HG03280 (cell line): ENCODE measurements around the gene RAB4A.
"Not testable (repeated sequence)": the region's sequence is repeated elsewhere in the genome, so short reads cannot be mapped to it uniquely, and the experiment has no call there.

ENCODE experiments used
- ATAC-seq: cut with Tn5 transposase; IDR thresholded peaks from one replicate; pipeline ENCODE4 v1.9.1; 2021; ENCODE audit warnings: mild to moderate bottlenecking, moderate library complexity; ENCODE audit not compliant: unreplicated experiment

The RAB4A gene

GRCh38 chr1:229271448-229272159 lies 693 bp downstream of the RAB4A start:
- peak; percentile 32 for ATAC-seq

- no peak for ATAC-seq
These were observed 1.6 kb downstream of the RAB4A start for GRCh38 chr1:229272164-229273158.

GRCh38 chr1:229273507-229274232 lies 2.8 kb downstream of the RAB4A start:
- ATAC-seq: no peak

- no peak for ATAC-seq
These were observed 4.1 kb downstream of the RAB4A start for GRCh38 chr1:229275005-229275404.

- no peak for ATAC-seq
These were observed 7.3 kb downstream of the RAB4A start for GRCh38 chr1:229278120-229278741.

GRCh38 chr1:229279242-229279641 lies 8.3 kb downstream of the RAB4A start:
- ATAC-seq: no peak

DNA sequence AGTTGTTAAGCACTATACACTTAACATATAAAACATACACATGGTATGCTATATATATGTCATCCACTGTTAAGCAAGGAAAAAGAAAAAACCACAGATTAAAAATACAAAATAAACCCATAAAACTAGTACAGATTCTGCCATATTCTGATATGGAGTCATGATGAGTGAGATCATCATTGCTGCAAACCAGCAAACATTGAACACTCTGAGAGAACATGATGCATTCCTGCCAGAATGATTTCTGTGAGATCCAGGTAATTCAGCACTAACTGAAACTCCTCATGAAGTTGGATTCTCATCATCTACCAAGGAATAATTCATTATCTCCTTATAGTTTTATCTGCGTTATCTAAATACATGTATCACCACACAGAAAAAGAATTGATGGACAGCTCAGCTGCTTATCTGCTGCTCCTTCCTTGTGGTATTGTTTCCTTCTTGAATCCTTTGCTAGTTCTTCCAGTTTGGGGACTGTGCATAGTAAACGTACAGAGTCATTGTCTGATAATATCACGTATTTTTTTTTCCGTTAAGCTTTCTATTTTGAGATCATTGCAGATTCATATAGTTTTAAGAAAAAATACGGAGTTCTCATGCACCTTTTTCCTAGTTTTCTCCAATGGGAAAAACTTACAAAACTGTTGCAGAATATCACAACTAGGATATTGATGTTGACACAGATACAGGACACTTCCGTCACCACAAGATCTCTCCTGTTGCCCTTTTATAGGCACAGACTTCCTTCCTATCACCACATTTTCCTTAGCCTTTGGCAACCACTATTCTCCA lies 9.3 kb downstream of the RAB4A start:
- no peak for ATAC-seq

- no peak for ATAC-seq
These were observed 10.0 kb downstream of the RAB4A start for GRCh38 chr1:229280921-229281320.

DNA sequence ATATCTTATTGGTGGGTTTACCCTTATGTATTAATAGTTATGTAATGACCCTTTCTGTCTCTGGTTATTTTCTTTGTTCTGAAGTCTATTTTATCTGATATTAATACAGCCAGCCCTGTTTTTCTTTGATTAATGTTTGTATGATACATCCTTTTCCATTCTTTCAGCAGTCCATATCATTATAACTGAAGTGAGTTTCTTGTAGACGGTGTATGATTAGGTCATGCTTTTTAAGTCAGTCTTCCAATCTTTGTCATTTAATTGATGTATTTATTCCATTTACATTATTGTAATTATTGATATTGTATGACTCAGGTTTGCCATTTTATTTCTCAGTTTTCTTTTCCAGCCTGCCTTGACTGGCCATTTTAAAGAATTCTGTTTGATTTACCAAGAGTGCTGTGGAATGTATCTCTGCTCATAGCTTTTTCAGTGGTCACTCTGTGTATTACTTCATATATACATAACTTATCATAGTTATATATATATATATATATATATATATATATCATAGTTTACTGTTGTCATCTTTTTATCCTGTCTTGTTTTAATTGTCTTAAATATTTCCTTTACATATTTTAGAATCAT lies 10.5 kb downstream of the RAB4A start:
- ATAC-seq: no peak

GRCh38 chr1:229282295-229282823 lies 11.4 kb downstream of the RAB4A start:
- ATAC-seq: no peak

GRCh38 chr1:229283183-229283611 lies 12.3 kb downstream of the RAB4A start:
- ATAC-seq: no peak

GRCh38 chr1:229284887-229285286 lies 14.0 kb downstream of the RAB4A start:
- no peak for ATAC-seq

GRCh38 chr1:229285440-229285839 lies 14.5 kb downstream of the RAB4A start:
- no peak for ATAC-seq

DNA sequence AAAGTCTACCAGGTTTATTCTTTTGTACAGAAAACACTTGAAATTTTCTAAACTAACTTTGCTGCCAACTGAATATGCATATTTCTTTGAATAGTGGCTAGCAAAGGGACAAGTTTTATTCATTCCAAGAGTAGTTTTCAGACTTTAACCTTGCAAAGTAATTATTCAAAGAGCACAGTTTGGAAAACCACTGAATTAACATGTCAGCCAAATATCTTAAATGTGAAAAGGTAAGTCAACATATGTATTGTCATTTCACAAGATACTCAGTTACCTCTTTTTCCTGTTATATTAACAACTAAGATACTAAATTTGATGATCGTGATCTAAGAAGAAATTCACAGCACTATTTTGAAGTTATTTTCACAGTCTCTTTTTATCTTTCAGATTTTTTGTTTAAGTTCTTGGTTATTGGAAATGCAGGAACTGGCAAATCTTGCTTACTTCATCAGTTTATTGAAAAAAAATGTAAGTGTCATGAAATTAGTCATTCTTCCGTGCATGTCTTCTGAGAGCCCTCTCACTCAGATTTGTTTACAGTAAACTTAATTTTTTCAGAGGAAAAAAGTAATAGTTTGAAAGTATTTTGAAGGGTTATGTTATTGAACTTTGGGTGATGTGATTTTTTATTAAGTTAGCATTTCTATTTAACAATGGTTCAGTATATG lies 15.3 kb downstream of the RAB4A start:
- no peak for ATAC-seq

- no peak for ATAC-seq
These were observed 16.4 kb downstream of the RAB4A start for GRCh38 chr1:229287267-229287666.

GRCh38 chr1:229288516-229288915 lies 17.6 kb downstream of the RAB4A start:
- no peak for ATAC-seq

DNA sequence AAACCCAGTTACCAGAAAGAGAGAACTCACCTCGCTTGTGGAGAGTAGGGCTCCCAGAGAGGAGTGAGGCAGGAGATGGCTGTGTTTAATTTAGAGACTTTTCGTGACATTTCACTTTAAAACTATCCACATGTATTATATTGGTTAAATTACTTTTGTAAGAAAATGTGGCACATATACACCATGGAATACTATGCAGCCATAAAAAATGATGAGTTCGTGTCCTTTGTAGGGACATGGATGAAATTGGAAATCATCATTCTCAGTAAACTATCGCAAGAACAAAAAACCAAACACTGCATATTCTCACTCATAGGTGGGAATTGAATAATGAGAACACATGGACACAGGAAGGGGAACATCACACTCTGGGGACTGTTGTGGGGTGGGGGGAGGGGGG lies 20.8 kb downstream of the RAB4A start:
- not testable (repeated sequence) for ATAC-seq

DNA sequence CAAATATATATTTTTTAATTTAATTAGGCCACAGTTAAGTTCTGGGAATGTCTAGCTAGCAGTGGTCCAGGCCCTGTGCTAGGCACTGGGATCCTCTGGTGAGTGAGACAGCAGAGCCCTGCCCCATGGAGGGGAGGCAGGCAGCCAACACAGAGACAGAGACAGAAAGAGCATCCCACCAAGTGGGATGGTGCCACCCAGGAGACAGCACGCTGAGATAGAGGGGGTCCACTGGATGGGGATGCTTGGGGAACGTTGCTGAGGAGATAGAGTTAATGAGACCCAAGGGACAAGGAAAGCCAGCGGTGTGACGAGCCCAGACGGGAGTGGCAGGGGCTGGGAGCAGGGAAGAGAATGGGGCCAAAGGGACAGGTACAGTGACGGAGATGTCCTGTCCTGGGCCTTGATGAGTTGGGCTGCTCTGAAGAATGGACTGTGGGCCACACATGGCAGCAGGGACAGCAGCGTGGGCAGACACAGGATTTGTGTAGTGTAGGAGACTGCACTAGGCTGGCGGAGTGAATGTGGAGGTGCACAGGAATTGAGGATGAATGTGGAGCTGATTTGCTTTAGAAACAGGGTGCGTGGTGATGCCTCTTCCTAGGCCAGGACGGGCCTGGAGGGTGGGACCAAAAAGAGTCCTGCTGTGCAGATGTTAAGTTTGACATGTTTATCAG lies 22.8 kb downstream of the RAB4A start:
- no peak for ATAC-seq
